ENCODE results near the gene ZFAND3.

DNA sequence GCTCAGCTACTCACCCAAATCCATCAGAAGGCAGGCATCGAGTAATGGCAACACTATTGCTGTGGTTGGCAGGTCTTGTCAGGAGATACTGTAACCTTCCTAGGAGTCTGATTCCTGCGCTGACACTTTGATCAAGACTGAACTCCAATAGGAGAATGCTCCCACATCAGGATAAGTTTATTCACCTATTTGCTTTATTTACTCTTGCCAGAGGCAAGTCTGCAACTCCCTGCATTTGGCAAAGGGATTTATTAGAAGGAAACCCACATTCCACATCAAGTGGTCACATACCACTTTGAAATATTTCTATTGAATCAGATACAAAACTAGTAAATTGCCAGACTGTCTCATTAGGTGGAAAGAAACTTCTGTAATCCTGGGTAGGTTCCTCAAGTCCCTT, 43.5 kb downstream of the ZFAND3 start:
- TF ChIP-seq POLR2A (IDR thresholded peaks at IDR 0.05) (no peak), POLR2AphosphoS5 (IDR thresholded peaks at IDR 0.05) (no peak)
- TF ChIP-seq, protein P1, sequence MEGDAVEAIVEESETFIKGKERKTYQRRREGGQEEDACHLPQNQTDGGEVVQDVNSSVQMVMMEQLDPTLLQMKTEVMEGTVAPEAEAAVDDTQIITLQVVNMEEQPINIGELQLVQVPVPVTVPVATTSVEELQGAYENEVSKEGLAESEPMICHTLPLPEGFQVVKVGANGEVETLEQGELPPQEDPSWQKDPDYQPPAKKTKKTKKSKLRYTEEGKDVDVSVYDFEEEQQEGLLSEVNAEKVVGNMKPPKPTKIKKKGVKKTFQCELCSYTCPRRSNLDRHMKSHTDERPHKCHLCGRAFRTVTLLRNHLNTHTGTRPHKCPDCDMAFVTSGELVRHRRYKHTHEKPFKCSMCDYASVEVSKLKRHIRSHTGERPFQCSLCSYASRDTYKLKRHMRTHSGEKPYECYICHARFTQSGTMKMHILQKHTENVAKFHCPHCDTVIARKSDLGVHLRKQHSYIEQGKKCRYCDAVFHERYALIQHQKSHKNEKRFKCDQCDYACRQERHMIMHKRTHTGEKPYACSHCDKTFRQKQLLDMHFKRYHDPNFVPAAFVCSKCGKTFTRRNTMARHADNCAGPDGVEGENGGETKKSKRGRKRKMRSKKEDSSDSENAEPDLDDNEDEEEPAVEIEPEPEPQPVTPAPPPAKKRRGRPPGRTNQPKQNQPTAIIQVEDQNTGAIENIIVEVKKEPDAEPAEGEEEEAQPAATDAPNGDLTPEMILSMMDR (IDR thresholded peaks at IDR 0.05 in 8 of 11, conservative IDR thresholded peaks at IDR 0.05 in 3 of 11) = no peak

Measured in spleen (tissue), 7 donors.